ENCODE measurements around the gene MAGEA3.

DNA sequence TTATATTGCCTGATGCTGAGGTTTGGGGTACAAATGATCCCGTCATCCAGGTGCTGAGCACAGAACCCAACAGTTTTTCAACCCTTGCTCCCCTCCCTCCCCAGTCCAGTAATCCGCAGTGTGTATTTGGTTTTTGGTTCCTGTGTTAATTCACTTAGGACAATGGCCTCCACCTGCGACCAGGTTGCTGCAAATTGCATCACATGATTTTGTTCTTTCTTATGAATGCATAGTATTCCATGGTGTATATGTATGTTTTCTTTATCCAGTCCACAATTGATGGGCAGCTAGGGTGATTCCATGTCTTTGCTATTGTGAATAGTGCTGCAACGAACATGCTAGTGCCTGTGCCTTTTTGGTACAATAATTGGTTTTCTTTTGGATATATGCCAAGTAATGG, 35.5 kb upstream of the MAGEA3 start:
- TF ChIP-seq SMAD3 (CRISPR knock-in tag; conservative IDR thresholded peaks at IDR 0.05) (no peak), STAT5B (CRISPR knock-in tag; IDR thresholded peaks at IDR 0.05) (no peak), POLR2A (conservative IDR thresholded peaks at IDR 0.05) (no peak), CHD2 (IDR thresholded peaks at IDR 0.05; ENCODE audit: low read depth, low read length) (no peak)
- TF ChIP-seq, protein P1, sequence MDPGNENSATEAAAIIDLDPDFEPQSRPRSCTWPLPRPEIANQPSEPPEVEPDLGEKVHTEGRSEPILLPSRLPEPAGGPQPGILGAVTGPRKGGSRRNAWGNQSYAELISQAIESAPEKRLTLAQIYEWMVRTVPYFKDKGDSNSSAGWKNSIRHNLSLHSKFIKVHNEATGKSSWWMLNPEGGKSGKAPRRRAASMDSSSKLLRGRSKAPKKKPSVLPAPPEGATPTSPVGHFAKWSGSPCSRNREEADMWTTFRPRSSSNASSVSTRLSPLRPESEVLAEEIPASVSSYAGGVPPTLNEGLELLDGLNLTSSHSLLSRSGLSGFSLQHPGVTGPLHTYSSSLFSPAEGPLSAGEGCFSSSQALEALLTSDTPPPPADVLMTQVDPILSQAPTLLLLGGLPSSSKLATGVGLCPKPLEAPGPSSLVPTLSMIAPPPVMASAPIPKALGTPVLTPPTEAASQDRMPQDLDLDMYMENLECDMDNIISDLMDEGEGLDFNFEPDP (CRISPR knock-in tag; IDR thresholded peaks at IDR 0.05), result no peak

All from K562 (cell line).